Measurements from ENCODE around the gene HOGA1.

The HOGA1 gene

DNA sequence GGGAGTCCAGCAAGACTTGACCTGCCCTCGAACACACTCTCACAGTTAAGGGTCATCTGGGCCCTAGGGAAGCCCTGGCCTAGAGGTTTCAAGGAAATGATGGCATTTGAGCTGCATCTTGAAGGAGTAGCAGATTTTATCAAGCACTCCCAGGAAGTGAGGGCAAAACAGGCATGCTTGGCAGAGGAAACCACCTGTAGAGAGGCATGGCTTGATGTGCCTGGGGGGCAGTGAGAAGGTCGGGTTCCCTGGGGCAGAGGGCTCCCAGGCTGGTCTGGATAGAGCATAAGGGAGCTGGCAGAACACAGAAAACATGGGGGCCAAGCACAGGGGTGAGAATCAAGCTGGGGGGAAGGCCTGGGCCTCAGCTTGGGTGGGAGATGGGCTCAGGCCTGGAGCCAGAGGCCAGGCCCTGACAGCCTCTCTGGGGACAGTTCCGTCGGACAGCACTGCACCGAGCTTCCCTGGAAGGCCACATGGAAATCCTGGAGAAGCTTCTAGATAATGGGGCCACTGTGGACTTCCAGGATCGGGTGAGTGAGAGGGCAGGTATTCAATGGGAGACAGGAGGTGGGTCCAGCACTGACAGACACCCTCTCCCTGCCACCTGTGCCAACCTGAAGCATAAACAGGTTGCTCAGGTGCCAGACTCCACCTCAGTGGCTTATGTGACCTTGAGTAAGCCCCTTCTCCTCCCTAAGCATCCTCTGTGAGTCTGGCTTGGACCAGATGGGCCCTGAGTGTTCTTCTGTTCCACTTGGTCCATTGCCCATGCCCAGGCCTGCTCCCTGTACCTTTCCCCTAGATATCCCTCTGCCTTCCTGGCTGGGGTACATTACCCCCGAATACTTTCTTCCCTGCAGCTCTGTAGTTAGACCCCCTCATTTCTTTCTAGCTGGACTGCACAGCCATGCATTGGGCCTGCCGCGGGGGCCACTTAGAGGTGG, 3.5 kb upstream of the HOGA1 start:
- no peak for DNase-seq

DNA sequence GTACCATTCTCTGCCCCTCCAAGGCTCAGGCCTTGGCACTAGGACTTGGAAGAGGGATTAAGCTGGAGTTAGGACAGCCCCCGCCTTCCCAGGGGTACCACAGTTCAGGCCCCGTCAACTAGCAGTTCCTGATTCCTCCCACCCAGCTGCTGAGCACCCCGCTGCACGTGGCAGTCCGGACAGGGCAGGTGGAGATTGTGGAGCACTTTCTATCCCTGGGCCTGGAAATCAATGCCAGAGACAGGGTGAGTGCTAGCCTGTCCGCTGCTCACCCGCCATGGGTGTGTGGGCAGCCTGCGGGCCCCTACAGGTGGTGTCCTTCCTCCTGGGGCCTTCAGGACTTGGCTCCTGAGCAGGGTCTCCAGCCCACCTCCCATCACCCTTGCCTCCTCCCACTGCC, 2.0 kb upstream of the HOGA1 start:
- no peak for DNase-seq

DNA sequence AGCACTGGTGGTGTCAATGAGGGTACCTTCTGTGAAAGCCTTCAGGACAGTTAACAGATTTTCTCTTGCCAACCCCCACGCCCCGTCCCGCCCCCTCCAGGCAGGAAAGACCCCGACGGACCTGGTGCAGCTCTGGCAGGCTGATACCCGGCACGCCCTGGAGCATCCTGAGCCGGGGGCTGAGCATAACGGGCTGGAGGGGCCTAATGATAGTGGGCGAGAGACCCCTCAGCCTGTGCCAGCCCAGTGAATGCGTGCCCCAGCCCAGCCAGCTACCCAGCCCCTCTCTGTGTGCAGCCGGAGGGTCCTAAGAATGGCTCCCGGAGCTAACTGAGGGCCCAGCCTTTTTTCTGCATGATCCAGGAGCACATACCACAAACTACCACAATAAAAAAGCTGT, 713 bp upstream of the HOGA1 start:
- DNase-seq, result no peak

GRCh38 chr10:97584798-97585438, 729 bp downstream of the HOGA1 start:
- no peak for DNase-seq

GRCh38 chr10:97585439-97585811, 1.2 kb downstream of the HOGA1 start:
- DNase-seq, result no peak

- DNase-seq, result no peak
Observed at GRCh38 chr10:97587183-97587582, 3.0 kb downstream of the HOGA1 start.

DNA sequence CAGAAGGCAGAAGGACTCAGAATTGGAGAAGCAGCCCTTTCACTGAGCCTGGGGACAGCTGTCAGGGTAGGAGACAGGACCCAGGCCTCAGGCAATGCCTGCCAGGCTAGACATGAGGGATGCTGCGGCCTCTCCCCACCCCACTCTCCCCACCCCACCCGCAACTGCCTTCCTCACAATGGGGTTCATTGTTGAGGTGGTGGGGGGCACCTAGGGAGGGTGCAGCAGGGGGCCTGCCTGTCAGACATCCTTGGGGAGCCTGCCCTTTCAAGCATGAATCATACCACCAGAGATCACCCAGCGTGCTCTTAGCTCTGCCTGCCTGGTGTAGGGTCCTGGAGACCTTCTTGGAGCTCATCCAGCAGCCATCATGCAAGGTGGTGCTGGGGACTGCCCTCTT, 5.3 kb downstream of the HOGA1 start, which contains the start of gene C10orf62:
TSS of gene C10orf62 (plus strand) at position 243 of the 400 bp plus-strand sequence. CDS start 177 bp downstream, outside the sequence.
- no peak for DNase-seq

DNA sequence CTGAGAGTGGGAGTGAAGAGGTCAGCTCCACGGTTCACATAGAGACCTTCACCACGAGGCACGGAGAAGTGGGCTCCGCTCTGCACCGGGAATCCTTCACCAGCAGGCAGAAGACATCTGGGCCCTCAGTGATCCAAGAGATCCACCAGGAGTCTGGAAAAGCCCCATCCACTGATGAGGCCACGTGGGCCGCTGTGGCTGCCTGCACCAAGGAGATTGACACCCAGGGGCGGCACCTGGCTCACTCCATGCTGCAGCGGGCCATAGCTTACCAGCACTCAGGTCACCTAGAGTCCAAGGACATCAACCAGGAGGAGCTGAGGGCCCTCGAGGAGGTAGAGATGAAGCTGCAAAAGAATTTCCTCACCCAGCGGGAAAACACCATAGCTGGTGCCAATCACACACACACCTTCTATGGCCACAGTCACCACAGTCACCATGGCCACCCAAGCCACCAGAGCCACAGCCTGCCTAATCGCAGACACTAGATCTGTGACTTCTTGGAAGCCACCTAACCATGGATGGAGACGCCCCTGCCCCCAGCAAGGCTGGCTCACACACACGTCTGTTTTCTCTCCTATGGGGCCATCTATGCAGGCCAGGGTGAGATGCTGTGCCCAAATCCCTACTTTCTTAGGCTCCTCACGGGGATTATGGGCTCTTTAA, 6.0 kb downstream of the HOGA1 start:
- DNase-seq, result no peak

DNA sequence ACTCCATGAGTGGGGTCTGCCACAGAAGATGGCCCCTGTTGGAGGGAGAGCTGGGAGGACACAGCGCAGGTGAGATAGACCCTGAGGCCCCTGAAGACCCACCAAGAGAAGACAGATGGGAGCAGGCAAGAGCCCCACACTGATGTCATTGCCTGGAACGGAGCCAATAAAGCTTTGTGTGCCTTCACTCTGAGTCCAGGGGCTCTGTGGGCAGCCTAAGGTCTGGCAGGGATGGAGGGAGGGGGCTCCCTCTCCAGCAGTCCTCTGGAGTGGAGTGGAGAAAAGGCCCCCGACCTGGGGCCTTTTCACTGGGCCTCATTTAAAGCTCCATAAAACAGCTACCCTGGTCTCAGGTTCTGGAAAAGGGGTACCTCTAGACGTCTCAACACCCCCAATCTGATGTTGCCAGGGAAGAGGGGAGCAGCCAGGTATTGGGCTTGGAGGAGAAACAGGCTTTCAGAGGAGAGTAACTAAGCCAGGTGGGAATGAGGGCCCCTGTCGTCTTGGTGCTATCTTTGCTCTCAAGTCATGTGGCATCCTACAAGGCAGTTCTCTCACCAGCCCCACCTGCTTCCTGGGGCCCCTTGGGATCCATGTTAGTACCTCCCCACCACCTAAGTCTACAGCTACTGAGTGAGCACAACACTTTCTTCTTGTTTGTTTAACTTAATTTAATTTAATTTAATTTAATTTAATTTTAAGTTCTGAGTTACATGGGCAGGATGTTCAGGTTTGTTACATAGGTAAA, 6.7 kb downstream of the HOGA1 start:
- DNase-seq, result no peak

DNA sequence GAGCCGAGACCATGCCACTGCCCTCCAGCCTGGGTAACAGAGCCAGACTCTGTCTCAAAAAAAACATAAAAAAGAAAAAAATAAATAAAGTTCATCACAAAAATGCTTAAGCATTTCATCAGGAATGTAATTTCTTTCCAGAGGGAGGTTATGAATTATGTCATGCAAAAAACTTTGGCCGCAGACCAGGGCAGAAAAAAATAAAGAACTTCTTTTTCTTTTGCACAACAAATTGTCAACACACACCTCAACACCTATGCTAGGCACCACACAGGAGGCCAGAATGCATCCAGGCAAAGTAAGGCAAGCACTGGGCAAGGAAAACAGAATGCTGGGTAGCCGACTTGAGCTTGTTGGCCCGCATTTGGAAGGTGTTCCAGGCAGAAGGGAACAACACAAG, 9.2 kb downstream of the HOGA1 start:
- no peak for DNase-seq

GRCh38 chr10:97596101-97597082, 12.2 kb downstream of the HOGA1 start:
- no peak for DNase-seq

- DNase-seq, result no peak
Observed at GRCh38 chr10:97597778-97598177, 13.6 kb downstream of the HOGA1 start.

GRCh38 chr10:97598407-97599271, 14.4 kb downstream of the HOGA1 start:
- DNase-seq, result no peak

DNA sequence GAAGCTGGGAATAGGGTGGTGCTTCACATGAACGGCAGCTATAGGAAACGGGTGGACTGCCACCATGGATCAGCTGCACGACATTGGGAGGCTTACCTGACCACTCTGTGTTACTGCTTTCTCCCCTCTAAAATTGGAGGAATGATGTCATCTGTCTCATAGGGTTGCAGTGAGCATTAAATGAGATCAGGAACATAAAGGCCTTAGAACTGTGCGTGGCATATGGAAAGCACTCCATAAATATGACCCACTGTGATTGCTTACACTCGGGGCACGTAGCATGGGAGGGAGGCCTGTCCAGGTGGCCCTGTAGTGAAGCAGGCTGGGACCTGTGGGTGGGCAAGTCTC, 15.1 kb downstream of the HOGA1 start:
- DNase-seq, result no peak

DNA sequence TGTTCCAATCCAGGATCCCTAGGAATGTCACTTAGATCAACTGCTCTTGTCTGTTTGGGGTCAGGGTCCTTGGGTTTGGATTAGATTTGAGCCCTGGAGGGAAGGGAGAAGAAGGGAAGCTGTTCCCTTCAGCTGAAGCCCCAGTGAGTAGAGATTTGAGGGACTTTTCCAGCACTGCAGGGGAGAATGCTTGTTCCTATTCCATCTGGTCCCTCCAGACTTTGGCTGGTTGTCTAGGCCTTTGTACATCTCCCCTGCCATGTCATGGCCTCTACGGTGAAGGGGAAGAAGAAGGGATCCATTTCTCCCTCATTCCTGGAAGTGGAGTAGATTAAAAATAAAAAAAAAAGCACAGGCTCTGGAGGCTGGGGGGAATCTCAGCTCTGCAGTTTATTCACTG, 16.4 kb downstream of the HOGA1 start:
- DNase-seq, result no peak

DNA sequence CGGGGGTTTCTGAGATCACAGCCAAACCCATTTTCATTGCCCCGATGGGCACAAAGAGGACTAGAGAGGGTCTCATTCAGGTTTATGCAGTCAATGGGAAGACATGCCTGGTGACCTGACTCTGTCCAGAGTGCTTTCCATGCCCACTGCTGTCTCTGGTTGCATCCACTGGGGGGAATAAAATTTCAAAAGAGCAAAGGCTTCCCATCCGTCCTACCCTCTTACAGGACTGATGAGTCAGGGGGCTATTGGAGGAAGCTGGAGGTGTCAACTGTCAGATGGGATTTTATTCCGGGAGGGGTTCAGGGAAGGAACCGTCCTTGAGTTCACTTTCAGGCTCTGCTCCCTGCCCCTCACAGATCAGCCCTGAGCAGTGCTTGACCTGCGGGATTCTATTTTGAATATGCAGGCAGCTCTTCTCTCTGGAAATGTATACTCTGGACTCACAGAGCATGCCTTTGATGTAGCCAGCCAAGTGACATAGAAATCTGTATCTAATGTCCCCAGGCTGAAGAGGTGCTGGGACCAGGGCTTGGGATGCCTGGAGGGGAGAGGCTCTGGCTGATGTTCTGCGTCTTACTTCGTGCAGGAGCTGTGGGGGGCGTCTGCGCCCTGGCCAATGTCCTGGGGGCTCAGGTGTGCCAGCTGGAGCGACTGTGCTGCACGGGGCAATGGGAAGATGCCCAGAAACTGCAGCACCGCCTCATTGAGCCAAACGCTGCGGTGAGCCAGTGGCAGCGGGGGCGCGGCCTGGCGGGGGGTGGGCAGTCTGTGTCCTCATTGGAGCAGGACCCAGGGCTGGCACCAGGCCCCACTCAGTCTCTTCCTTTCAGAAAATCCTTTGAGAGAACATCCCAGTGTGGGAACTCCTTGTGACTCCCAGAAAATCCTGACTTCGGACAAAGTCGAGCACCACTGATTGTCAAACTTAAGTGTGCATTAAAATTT, 17.4 kb downstream of the HOGA1 start:
- no peak for DNase-seq

- DNase-seq, result no peak
Observed at GRCh38 chr10:97607095-97607636, 23.0 kb downstream of the HOGA1 start.

- DNase-seq, result no peak
Observed at GRCh38 chr10:97608991-97609561, 24.9 kb downstream of the HOGA1 start.

- no peak for DNase-seq
Observed at GRCh38 chr10:97611473-97611872, 27.3 kb downstream of the HOGA1 start.
